ENCODE data around the gene IL37. TPM values are rescaled to one million over a fixed set of nuclear protein-coding genes. Genes with fewer than 3 reads are reported as not detected.
"Not testable (repeated sequence)": the region's sequence is repeated elsewhere in the genome, so short reads cannot be mapped to it uniquely, and the experiment has no call there.

Gene IL37
- total RNA-seq, 2 donors from 2014 or later: not detected

DNA sequence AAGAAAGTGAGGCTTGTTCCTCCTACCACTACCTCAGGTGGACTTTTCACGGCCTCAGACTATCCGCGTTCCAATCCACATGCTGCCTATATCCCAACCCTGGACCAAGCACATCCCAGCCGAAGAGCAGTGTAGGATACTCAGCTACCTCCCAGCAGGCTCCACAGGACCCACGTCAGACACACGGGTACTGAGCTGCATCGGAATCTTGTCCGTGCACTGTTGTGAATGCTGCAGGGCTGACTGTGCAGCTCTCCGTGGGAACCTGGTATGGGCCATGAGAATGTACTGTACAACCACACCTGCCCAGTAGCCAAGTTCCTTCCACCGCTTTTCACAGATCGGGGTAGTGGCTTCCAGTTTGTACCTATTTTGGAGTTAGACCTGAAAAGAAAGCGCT, 22.3 kb downstream of the IL37 start:
- Mint-ChIP-seq H3K4me1 (no peaks in the 10 kb centered on the region), H3K27me3 (ENCODE audit: insufficient read depth) (peaks cover 8% of the 10 kb centered on the region), H3K27ac (no peak overlapping the region), H3K9me3 (no peaks in the 10 kb centered on the region), H3K4me3 (no peak overlapping the region), H3K36me3 (ENCODE audit: low read depth) (no peaks in the 10 kb centered on the region)
- H3K27me3 ChIP-seq (ENCODE audit: control insufficient read depth, insufficient read depth, low read length, poor library complexity, severe bottlenecking): peaks cover 7% of the 10 kb centered on the region
- H3K36me3 ChIP-seq (ENCODE audit: control insufficient read depth, insufficient read depth, low read length): no peaks in the 10 kb centered on the region
- no peaks in the 10 kb centered on the region for H3K9me3 ChIP-seq (ENCODE audit: control insufficient read depth, low read length)
- TF ChIP-seq, protein P1, sequence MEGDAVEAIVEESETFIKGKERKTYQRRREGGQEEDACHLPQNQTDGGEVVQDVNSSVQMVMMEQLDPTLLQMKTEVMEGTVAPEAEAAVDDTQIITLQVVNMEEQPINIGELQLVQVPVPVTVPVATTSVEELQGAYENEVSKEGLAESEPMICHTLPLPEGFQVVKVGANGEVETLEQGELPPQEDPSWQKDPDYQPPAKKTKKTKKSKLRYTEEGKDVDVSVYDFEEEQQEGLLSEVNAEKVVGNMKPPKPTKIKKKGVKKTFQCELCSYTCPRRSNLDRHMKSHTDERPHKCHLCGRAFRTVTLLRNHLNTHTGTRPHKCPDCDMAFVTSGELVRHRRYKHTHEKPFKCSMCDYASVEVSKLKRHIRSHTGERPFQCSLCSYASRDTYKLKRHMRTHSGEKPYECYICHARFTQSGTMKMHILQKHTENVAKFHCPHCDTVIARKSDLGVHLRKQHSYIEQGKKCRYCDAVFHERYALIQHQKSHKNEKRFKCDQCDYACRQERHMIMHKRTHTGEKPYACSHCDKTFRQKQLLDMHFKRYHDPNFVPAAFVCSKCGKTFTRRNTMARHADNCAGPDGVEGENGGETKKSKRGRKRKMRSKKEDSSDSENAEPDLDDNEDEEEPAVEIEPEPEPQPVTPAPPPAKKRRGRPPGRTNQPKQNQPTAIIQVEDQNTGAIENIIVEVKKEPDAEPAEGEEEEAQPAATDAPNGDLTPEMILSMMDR (conservative IDR thresholded peaks at IDR 0.05): no peak
- WGBS, 2 experiments (ENCODE audit: insufficient coverage in 1 of 2, insufficient read length in 1 of 2): 94 to 95% methylated on average over 11 to 12 of the region's 12 CpGs
- H3K4me3 ChIP-seq (ENCODE audit: low read length): no peak overlapping the region
- H3K9ac ChIP-seq (ENCODE audit: extremely low read depth, low read length, poor library complexity, severe bottlenecking): no peak overlapping the region
- H3K4me1 ChIP-seq (ENCODE audit: control insufficient read depth, insufficient read depth, low read length): no peaks in the 10 kb centered on the region
- H3K27ac ChIP-seq (ENCODE audit: low read depth, low read length): no peak overlapping the region
- no peak for DNase-seq

DNA sequence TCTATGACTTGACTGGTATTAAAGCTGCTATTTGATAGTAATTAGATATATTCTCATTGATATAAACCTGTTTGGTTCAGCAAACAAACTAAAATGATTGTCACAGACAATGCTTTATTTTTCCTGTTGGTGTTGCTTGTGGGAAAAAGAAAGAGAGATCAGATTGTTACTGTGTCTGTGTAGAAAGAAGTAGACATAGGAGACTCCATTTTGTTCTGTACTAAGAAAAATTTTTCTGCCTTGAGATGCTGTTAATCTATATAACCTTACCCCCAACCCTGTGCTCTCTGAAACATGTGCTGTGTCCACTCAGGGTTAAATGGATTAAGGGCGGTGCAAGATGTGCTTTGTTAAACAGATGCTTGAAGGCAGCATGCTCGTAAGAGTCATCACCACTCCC, 23.2 kb downstream of the IL37 start:
- not testable (repeated sequence) for H3K4me3 ChIP-seq (ENCODE audit: low read length); H3K4me1 Mint-ChIP-seq; H3K9me3 Mint-ChIP-seq; DNase-seq; H3K36me3 Mint-ChIP-seq (ENCODE audit: low read depth); H3K27ac Mint-ChIP-seq; H3K4me1 ChIP-seq (ENCODE audit: control insufficient read depth, insufficient read depth, low read length); H3K27ac ChIP-seq (ENCODE audit: low read depth, low read length); H3K9me3 ChIP-seq (ENCODE audit: control insufficient read depth, low read length); H3K4me3 Mint-ChIP-seq; H3K36me3 ChIP-seq (ENCODE audit: control insufficient read depth, insufficient read depth, low read length); H3K9ac ChIP-seq (ENCODE audit: extremely low read depth, low read length, poor library complexity, severe bottlenecking)
- H3K27me3 ChIP-seq (ENCODE audit: control insufficient read depth, insufficient read depth, low read length, poor library complexity, severe bottlenecking): peaks cover 11% of the 10 kb centered on the region
- peaks cover 10% of the 10 kb centered on the region for H3K27me3 Mint-ChIP-seq (ENCODE audit: insufficient read depth)
- WGBS, 2 experiments (ENCODE audit: insufficient coverage in 1 of 2, insufficient read length in 1 of 2): 95% methylated on average over 2 of the region's 2 CpGs; no CpG with 5 or more reads in 1 of the 2 experiments

DNA sequence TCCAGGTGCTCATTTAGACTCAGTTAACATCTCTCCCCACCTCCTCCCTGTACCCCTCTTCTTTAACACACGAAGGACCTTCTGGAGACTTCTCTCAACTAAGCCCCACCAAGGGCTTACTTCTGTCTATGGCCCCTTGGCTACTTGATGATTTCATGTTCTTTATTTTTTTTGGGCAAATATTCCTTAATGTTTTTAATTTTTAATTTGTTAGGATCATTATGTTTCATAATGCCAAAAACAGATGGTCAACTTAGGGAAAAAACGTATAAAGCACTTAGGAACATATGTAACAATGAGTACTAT, 25.9 kb downstream of the IL37 start:
- no peaks in the 10 kb centered on the region for H3K9me3 ChIP-seq (ENCODE audit: control insufficient read depth, low read length)
- H3K27ac Mint-ChIP-seq: no peak overlapping the region
- no peak overlapping the region for H3K4me3 Mint-ChIP-seq
- no peak overlapping the region for H3K9ac ChIP-seq (ENCODE audit: extremely low read depth, low read length, poor library complexity, severe bottlenecking)
- no peaks in the 10 kb centered on the region for H3K4me1 ChIP-seq (ENCODE audit: control insufficient read depth, insufficient read depth, low read length)
- no peaks in the 10 kb centered on the region for H3K36me3 ChIP-seq (ENCODE audit: control insufficient read depth, insufficient read depth, low read length)
- no peaks in the 10 kb centered on the region for H3K4me1 Mint-ChIP-seq
- TF ChIP-seq, protein P1 (conservative IDR thresholded peaks at IDR 0.05): no peak
- peaks cover 11% of the 10 kb centered on the region for H3K27me3 ChIP-seq (ENCODE audit: control insufficient read depth, insufficient read depth, low read length, poor library complexity, severe bottlenecking)
- DNase-seq: no peak
- H3K4me3 ChIP-seq (ENCODE audit: low read length): no peak overlapping the region
- H3K27ac ChIP-seq (ENCODE audit: low read depth, low read length): no peak overlapping the region
- H3K27me3 Mint-ChIP-seq (ENCODE audit: insufficient read depth): peaks cover 15% of the 10 kb centered on the region
- no peaks in the 10 kb centered on the region for H3K9me3 Mint-ChIP-seq
- no peaks in the 10 kb centered on the region for H3K36me3 Mint-ChIP-seq (ENCODE audit: low read depth)
- 80% methylated on average over 2 of the region's 2 CpGs; no CpG with 5 or more reads in 1 of the 2 experiments for WGBS, 2 experiments (ENCODE audit: insufficient coverage in 1 of 2, insufficient read length in 1 of 2)

DNA sequence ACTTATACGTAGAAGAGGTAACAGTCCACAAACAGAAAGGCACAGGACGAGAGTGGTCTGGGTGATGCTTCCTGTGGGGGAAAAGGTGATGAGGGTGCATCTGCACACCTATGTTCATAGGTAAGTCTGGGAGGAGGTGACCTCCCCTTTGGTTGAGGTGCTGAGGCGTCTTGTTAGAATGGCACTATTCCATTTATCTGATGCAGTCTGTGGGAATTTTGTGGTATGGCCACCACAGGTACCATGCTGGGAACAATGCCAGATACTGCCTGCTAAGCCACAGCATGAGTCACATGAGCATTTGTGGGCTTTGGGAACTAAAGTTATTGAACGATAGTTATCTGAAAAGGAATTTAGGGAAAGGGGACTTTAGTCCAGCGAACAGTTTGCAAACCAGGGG, 27.9 kb downstream of the IL37 start:
- no peaks in the 10 kb centered on the region for H3K9me3 ChIP-seq (ENCODE audit: control insufficient read depth, low read length)
- no peak for DNase-seq
- 86 to 94% methylated on average over 4 to 5 of the region's 5 CpGs for WGBS, 2 experiments (ENCODE audit: insufficient coverage in 1 of 2, insufficient read length in 1 of 2)
- Mint-ChIP-seq H3K36me3 (ENCODE audit: low read depth) (no peaks in the 10 kb centered on the region), H3K27ac (no peak overlapping the region), H3K4me1 (no peaks in the 10 kb centered on the region), H3K9me3 (no peaks in the 10 kb centered on the region), H3K4me3 (no peak overlapping the region), H3K27me3 (ENCODE audit: insufficient read depth) (peaks cover 15% of the 10 kb centered on the region)
- TF ChIP-seq, protein P1 (conservative IDR thresholded peaks at IDR 0.05): no peak
- no peak overlapping the region for H3K27ac ChIP-seq (ENCODE audit: low read depth, low read length)
- peaks cover 11% of the 10 kb centered on the region for H3K27me3 ChIP-seq (ENCODE audit: control insufficient read depth, insufficient read depth, low read length, poor library complexity, severe bottlenecking)
- no peaks in the 10 kb centered on the region for H3K36me3 ChIP-seq (ENCODE audit: control insufficient read depth, insufficient read depth, low read length)
- no peak overlapping the region for H3K9ac ChIP-seq (ENCODE audit: extremely low read depth, low read length, poor library complexity, severe bottlenecking)
- H3K4me1 ChIP-seq (ENCODE audit: control insufficient read depth, insufficient read depth, low read length): no peaks in the 10 kb centered on the region
- H3K4me3 ChIP-seq (ENCODE audit: low read length): no peak overlapping the region
